ENCODE results near the gene NUP210.

GRCh38 chr3:13283877-13284264, 136.3 kb downstream of the NUP210 start:
- TF ChIP-seq POLR2A (IDR thresholded peaks at IDR 0.05): no peak
- no peak for TF ChIP-seq CTCF (IDR thresholded peaks at IDR 0.05)
